GM18868 (cell line): ENCODE measurements around the gene NPIPB13.
"Not testable (repeated sequence)": the region's sequence is repeated elsewhere in the genome, so short reads cannot be mapped to it uniquely, and the experiment has no call there.

Experiments
- ATAC-seq: cut with Tn5 transposase; IDR thresholded peaks from one replicate; pipeline ENCODE4 v1.9.1; 2021; ENCODE audit warnings: mild to moderate bottlenecking, moderate library complexity; ENCODE audit not compliant: unreplicated experiment

NPIPB13 gene

DNA sequence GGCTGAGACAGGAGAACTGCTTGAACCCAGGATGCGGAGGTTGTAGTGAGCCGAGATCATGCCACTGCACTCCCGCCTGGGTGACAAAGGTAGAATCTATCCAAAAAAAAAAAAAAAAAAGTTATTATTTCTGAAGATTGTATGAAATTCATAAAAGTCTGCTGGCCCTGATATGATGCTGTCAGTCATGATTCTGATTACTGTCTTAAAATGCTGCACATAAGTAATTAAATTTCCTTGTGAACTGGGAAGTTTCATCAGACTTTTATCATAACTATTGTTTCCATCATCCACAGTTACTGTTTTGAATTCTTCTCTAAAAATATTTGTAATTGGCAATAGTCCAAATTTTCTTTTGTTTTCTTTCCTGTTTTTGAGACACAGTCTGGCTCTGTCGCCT, at the start of gene NPIPB13:
NPIPB13 (minus strand) TSS at position 101 of the 400 bp plus-strand sequence. CDS start 2,906 bp downstream, outside the sequence.
- not testable (repeated sequence) for ATAC-seq

- ATAC-seq = not testable (repeated sequence)
Measured at GRCh38 chr16:30282357-30282756, 34.1 kb upstream of the NPIPB13 start.

- not testable (repeated sequence) for ATAC-seq
Measured at GRCh38 chr16:30278523-30278922, 30.2 kb upstream of the NPIPB13 start.

DNA sequence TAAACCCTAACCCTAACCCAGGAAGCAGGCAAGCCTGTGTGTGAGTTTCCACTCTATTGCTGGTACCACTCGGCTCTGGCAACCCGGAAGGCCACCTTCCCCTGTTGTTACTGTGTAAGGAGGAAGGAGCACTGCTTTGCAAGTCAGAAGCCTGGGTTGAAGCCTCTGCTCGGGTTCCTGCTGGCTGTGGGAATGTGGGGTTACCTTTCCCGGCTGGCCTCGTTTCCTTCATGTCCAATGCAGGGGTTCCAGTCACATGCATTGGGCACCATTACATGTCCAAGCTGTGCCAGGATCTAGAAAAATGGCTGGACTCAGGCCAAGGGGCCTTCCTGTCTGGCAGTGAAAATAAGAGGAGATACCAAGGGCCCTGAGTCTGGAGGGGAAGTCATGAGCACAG, 31.2 kb downstream of the NPIPB13 start:
- not testable (repeated sequence) for ATAC-seq

DNA sequence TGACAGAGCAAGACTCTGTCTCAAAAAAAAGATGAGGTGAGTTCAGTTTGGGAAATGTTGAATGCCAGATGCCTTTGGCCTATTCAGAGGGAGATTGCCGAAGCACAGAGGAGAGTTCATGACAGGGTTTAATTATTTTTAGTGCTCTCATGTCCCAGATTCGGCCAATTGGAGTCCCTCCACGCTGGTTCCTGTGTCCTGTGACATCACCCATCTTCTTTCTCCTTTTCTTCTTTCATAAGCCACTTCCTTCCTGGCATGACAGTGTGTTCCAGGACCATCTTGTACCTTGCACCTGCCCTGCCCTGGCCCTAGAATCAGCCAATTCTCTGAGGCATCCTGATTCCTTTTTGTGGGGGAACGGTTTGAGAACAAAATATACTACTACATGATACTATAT, 36.9 kb downstream of the NPIPB13 start:
- not testable (repeated sequence) for ATAC-seq

GRCh38 chr16:30209032-30209431, 39.2 kb downstream of the NPIPB13 start:
- ATAC-seq = not testable (repeated sequence)

- ATAC-seq = not testable (repeated sequence)
Measured at GRCh38 chr16:30207063-30207704, 41.1 kb downstream of the NPIPB13 start.

GRCh38 chr16:30206252-30206651, 42.0 kb downstream of the NPIPB13 start:
- ATAC-seq = not testable (repeated sequence)

DNA sequence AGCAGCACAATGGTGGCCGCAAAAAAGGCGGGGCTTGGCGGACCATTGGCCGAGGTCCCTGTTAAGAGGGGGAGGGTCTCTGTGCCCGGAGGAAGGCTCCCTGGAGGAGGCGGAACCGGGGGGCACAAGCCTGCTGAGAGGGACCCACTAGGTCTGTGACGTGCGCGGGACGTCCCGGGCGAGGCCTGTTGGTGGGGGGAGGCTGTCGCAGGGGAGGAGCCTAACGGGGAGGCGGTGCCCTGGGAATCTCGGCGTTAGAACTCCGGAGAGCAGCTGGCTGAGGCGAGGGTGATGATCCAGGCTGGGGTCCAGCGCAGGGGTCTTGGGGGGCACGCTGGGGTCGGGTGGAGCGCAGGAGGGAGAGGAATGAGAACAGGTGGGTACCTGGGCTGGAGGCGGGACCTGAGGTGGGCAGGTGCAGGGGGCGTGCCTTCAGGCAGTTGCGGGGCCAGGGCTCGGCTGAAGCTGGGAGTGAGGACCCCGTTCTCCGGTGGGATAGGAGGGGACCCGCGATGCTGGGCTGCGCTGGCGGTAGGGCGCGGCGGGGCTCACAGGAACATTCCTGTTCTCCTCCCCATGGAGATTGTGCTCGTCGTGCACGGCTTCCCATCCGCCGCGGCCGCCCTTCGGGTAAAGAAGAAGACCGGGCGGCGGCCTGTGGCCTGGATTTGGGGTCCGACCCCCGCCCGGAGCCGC, 42.6 kb downstream of the NPIPB13 start:
- ATAC-seq = not testable (repeated sequence)

DNA sequence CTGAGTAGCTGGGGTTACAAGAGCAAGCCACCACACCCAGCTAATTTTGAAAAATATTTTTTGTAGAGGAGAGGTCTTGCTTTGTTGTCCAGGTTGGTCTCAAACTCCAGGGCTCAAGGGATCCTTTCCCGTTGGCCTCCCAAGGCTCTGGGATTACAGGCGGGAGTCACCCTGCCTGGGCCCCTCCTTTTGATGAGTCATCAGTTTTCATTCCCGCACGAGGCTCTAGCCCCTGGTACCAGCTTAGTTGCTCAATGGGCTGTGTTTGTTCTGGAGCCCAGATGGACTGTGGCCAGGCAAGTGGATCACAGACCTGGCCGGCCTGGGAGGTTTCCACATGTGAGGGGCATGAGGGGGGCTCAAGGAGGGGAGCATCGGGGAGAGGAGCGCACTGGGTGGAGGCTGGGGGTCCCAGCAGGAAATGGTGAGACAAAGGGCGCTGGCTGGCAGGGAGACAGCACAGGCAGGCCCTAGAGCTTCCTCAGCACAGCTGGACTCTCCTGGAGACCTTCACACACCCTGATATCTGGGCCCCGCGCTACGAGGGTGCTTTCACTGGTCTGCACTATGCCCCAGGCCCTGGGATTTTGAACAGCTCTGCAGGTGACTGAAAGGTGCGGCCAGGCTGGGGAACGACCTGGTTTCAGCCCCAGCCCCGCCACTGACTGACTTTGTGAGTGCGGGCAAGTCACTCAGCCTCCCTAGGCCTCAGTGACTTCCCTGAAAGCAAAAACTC, 48.5 kb downstream of the NPIPB13 start:
- not testable (repeated sequence) for ATAC-seq

DNA sequence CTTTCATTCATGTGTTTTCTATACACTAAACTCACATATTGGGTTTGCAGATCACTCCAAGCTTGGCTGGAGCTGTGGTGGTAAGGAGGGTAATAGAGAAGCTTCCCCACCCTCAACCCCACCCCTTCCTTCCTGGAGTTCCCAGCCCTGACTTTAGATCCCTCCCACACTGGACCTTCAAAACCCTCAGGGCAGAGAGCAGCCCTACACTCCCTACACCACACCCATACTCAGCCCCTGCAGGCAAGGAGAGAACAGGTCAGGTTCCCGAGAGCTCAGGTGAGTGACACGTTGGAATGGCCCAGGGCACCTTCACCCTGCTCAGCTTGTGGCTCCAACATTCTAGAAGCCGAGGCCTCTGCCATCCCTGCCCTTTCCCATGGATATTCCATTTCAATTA, 49.2 kb downstream of the NPIPB13 start, which contains the start of gene SULT1A3:
SULT1A3 (plus strand) TSS at position 207 of the 400 bp plus-strand sequence. CDS start 1,474 bp downstream, outside the sequence.
- ATAC-seq = not testable (repeated sequence)
